Measurements from ENCODE around the gene NTSR1.

Gene NTSR1

DNA sequence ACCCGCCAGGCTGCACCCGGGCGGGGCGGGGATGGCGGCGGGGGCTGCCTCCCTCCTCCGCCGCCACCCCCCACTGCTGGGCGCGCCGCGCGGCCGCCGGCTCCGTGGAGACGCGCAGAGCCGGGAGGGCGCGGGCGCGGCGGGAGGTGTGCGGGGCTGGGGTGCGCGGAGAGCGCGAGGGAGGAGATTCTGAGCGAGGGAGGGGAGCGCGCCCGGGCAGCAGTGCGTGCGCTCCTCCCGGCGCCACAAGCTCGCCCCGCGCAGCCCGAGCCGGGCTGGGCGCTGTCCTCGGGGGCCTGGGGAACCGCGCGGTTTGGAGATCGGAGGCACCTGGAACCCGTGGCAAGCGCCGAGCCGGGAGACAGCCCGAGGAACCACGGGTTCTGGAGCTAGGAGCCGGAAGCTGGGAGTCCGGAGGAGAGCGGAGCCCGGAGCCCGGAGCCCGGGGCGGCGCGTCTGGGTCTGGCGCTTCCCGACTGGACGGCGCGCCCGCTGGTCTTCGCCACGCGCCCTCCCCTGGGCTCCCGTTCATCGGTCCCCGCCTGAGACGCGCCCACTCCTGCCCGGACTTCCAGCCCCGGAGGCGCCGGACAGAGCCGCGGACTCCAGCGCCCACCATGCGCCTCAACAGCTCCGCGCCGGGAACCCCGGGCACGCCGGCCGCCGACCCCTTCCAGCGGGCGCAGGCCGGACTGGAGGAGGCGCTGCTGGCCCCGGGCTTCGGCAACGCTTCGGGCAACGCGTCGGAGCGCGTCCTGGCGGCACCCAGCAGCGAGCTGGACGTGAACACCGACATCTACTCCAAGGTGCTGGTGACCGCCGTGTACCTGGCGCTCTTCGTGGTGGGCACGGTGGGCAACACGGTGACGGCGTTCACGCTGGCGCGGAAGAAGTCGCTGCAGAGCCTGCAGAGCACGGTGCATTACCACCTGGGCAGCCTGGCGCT is at the start of gene NTSR1:
Gene NTSR1, plus strand, starts transcription at position 246 of the 946 bp plus-strand sequence. Its CDS starts 372 bp downstream, at position 618.
- DNase-seq, result no peak

DNA sequence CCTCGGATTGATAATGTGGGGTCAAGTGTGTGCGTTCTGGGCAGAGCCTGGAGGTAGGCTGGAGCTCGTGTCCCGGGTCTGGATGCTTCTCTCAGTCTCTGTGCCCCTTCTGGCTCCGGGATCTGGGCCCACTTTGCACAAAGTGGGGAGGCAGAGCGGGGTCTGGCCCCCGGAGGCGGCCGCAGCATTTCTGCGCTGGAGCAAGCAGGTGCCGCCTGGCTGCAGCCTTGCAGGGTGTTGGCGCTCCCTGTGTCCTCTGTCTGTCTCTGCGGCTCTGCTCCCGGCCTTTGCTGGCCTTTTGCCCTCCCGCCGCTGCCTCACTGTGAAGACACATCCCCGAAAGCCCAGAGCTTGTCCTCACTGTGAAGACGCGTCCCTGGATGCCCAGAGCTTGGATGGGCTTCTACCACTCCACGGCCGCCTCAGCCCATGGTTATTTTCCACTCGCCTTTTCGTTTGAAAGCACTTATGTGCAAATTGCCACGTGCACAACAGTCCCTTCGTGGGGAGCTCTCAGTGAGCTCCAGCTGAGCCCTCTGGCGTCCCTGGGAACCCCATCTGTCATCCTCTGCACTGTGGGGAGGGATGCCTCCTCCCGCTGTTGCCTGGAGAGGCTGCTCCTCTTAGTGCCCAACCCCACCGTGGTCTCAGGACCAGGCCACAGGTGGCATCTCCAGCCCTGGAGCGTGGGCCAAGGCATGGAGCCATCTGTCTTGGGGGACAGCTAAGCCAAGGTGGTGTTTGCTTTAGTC is 49.0 kb upstream of the NTSR1 start:
- no peak for DNase-seq

- no peak for DNase-seq
Measured at GRCh38 chr20:62660240-62660615, 48.4 kb upstream of the NTSR1 start.

DNA sequence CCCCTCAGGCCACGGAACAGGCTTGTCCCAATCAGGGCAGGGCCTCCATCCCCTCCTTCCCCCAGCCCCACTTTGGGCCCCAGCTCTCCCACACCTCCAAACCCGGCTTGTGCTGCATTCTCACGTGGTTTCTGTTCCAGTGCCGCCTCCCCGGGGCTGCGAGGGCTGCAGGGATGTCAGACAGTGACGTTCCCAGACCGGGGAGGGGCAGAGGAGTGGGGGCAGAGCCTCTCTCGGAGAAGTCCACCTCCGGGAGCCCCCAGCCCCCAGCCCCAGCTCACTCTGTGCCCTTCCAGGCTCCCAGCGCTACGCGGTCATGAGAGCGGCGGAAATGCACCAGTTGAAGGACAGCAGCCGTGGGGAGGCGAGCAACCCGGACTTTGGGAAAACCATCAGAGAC is 47.9 kb upstream of the NTSR1 start:
- no peak for DNase-seq

GRCh38 chr20:62661647-62662046 is 47.0 kb upstream of the NTSR1 start:
- no peak for DNase-seq

DNA sequence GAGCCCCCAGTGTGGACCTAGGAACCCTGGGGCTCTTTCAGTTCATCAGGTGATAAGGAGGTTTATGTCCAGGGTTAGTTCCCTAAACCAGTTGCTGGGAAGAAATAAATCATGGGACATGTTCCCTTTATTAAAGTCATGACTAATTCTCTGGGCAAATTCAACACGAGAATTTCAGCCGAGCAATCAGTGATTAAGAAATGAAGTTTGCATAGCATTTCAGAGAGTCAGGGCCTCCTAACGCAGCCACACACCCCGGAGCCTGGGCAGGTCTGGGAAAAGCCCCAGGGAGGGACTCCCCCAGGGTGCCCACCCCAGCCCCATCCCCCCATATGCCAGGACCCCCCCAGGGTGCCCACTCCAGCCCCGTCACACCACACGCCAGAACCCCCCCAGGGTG is 46.2 kb upstream of the NTSR1 start:
- DNase-seq, result peak; percentile 79

GRCh38 chr20:62663145-62664018 is 45.3 kb upstream of the NTSR1 start:
- DNase-seq, result no peak

- no peak for DNase-seq
Measured at GRCh38 chr20:62664019-62664971, 44.3 kb upstream of the NTSR1 start.

- DNase-seq, result no peak
Measured at GRCh38 chr20:62665153-62665754, 43.4 kb upstream of the NTSR1 start.

GRCh38 chr20:62665826-62666735 is 42.6 kb upstream of the NTSR1 start:
- DNase-seq, result no peak

GRCh38 chr20:62666736-62667529 is 41.7 kb upstream of the NTSR1 start:
- DNase-seq, result no peak

- no peak for DNase-seq
Measured at GRCh38 chr20:62667530-62668440, 40.9 kb upstream of the NTSR1 start.

- DNase-seq, result peak; percentile 72
Measured at GRCh38 chr20:62668441-62669027, 40.1 kb upstream of the NTSR1 start.

DNA sequence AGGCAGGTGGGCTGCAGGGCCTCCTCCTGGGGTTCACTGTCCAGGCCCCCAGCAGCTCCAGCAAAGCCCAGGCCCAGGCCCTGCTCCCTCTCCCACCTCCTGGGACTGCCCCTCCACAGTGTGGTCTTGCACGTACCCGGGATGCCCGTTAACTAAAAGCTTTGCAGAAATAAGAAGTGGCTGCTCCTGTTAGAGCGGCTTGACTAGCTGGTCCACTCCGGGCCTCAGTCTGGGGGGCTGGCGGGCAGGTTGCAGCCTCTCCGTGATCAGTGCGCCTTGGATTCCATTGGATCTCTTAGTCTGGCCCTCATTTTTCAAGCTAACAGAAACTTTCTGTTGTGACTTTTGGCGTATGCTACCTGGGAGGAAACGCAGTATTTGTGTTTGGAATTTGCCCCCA is 39.4 kb upstream of the NTSR1 start:
- DNase-seq, result no peak

DNA sequence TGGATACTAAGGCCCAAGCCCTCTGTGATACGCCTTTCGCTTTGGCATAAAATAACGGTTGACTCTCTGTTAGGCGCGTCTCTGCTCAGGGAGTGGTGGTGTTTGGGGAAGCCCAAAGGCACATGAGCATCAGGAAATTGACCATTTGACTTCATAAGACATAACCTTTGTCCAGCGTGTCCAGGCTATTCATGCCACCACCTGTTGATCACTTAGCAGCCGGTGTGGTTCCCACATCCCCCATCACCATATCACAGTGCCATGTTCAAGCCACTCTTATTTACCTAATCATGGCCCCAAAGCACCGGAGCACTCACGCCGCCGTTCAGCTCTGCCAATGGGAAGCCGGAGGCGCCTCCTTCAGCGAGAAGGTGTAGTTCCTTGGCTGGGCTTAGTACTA is 38.5 kb upstream of the NTSR1 start:
- no peak for DNase-seq

- no peak for DNase-seq
Measured at GRCh38 chr20:62670998-62671397, 37.6 kb upstream of the NTSR1 start.

DNA sequence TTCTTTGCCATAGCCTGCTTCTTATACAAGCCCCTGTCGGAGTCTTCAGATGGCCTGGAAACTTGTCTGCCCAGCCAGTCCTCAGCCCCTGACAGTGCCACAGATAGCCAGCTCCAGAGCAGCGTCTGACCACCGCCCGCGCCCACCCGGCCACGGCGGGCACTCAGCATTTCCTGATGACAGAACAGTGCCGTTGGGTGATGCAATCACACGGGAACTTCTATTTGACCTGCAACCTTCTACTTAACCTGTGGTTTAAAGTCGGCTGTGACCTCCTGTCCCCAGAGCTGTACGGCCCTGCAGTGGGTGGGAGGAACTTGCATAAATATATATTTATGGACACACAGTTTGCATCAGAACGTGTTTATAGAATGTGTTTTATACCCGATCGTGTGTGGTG is 36.9 kb upstream of the NTSR1 start:
- DNase-seq, result no peak

GRCh38 chr20:62674370-62674769 is 34.3 kb upstream of the NTSR1 start:
- no peak for DNase-seq
